ENCODE results near the gene TNS3. TPM values are rescaled to one million over a fixed set of nuclear protein-coding genes. Genes with fewer than 3 reads are reported as not detected.
"Not testable (repeated sequence)": the region's sequence is repeated elsewhere in the genome, so short reads cannot be mapped to it uniquely, and the experiment has no call there.

The TNS3 gene
- polyA plus RNA-seq, 3 donors, result 5.2 to 30.3 (median 7.9) TPM

DNA sequence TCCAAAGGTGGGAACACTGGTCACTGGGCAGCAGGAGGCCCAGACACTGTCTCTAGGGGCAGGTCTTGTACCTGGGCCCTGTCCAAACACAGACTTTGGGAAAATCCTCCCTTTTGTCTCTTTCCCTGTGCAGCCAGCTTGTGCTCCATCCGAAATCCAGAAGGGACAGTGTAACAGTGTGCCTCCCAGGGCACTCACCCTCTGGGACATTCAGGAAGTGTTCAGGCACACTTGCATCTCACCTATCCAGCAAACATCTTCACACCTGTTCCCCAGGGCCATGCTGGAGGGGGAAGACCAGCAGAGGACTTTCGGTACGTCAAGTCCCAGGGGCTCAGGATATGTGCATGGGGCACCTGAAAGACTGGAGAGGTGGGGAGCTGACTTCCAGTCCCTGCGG is 38.9 kb downstream of the TNS3 start:
- TF ChIP-seq CTCF (IDR thresholded peaks at IDR 0.05), result no peak
- peaks cover 100% of the 10 kb centered on the region for H4K20me1 ChIP-seq (ENCODE audit: insufficient read depth, low read length)

GRCh38 chr7:47542051-47542450 is 39.9 kb downstream of the TNS3 start:
- peaks cover 2 to 41% of the 10 kb centered on the region in 2 donors for H3K36me3 ChIP-seq (replicated peaks in 1 of 2; ENCODE audit: control insufficient read depth in 1 of 2, insufficient read depth in 2 of 2, low read length in 2 of 2)
- no peak overlapping the region for H3K9ac ChIP-seq (ENCODE audit: insufficient read depth, low read length, poor library complexity, severe bottlenecking)
- WGBS (ENCODE audit: insufficient coverage), result 89% methylated on average over 1 of the region's 3 CpGs
- H2AFZ ChIP-seq (ENCODE audit: insufficient read depth, low read depth, low read length, poor library complexity, severe bottlenecking), result no peak overlapping the region
- Mint-ChIP-seq H3K9me3 (peaks cover 0 to 3% (median 0%) of the 10 kb centered on the region in 7 donors), H3K4me1 (peaks cover 50% of the 10 kb centered on the region), H3K27ac (peak overlapping the region in 2 of 7 donors; percentile 10 to 59), H3K4me3 (no peak overlapping the region), H3K36me3 (peaks cover 64 to 65% of the 10 kb centered on the region in 2 donors), H3K27me3 (ENCODE audit: low read depth in 3 of 3) (peaks cover 17 to 25% (median 22%) of the 10 kb centered on the region in 3 donors)
- no peak for DNase-seq
- no peak for TF ChIP-seq CTCF (IDR thresholded peaks at IDR 0.05)
- H3K9me3 ChIP-seq (replicated peaks in 1 of 2; ENCODE audit: control insufficient read depth in 1 of 2, insufficient read depth in 1 of 2, low read length in 2 of 2), result no peaks in the 10 kb centered on the region
- H3K4me1 ChIP-seq (ENCODE audit: control insufficient read depth in 1 of 2, insufficient read depth in 2 of 2, low read length in 2 of 2), result peaks cover 7 to 17% of the 10 kb centered on the region in 2 donors
- H3K79me2 ChIP-seq (ENCODE audit: insufficient read depth, low read length), result peaks cover 98% of the 10 kb centered on the region
- H3K4me2 ChIP-seq (replicated peaks; ENCODE audit: extremely low read depth, low read length, poor library complexity, severe bottlenecking), result no peak overlapping the region
- peaks cover 100% of the 10 kb centered on the region for H4K20me1 ChIP-seq (ENCODE audit: insufficient read depth, low read length)
- intact Hi-C loops (cut with micrococcal nuclease), result no loop called here
- H3K27me3 ChIP-seq (ENCODE audit: control insufficient read depth in 2 of 2, insufficient read depth in 2 of 2, low read length in 2 of 2), result peaks cover 0 to 16% of the 10 kb centered on the region in 2 donors
- no peak overlapping the region for H3K27ac ChIP-seq (ENCODE audit: low read depth in 1 of 2, low read length in 2 of 2)
- H3K4me3 ChIP-seq (replicated peaks in 1 of 3; ENCODE audit: low read depth in 2 of 3, low read length in 3 of 3), result no peak overlapping the region

More for the DNA sequence above, 38.9 kb downstream of the TNS3 start:
- no peak for DNase-seq
- peaks cover 0 to 9% of the 10 kb centered on the region in 2 donors for H3K4me1 ChIP-seq (ENCODE audit: control insufficient read depth in 1 of 2, insufficient read depth in 2 of 2, low read length in 2 of 2)
- H3K79me2 ChIP-seq (ENCODE audit: insufficient read depth, low read length), result peaks cover 98% of the 10 kb centered on the region
- Mint-ChIP-seq H3K4me3 (no peak overlapping the region), H3K27me3 (ENCODE audit: low read depth in 3 of 3) (peaks cover 10 to 15% (median 13%) of the 10 kb centered on the region in 3 donors), H3K9me3 (peaks cover 0 to 3% (median 0%) of the 10 kb centered on the region in 7 donors), H3K27ac (peak overlapping the region in 2 of 7 donors; percentile 26 to 59), H3K4me1 (peaks cover 42% of the 10 kb centered on the region), H3K36me3 (peaks cover 69 to 72% of the 10 kb centered on the region in 2 donors)
- no peak overlapping the region for H3K9ac ChIP-seq (ENCODE audit: insufficient read depth, low read length, poor library complexity, severe bottlenecking)
- peaks cover 0 to 6% of the 10 kb centered on the region in 2 donors for H3K27me3 ChIP-seq (ENCODE audit: control insufficient read depth in 2 of 2, insufficient read depth in 2 of 2, low read length in 2 of 2)
- H3K27ac ChIP-seq (ENCODE audit: low read depth in 1 of 2, low read length in 2 of 2), result peak overlapping the region in 1 of 2 donors; percentile 59
- H3K4me2 ChIP-seq (replicated peaks; ENCODE audit: extremely low read depth, low read length, poor library complexity, severe bottlenecking), result no peak overlapping the region
- peaks cover 2 to 51% of the 10 kb centered on the region in 2 donors for H3K36me3 ChIP-seq (replicated peaks in 1 of 2; ENCODE audit: control insufficient read depth in 1 of 2, insufficient read depth in 2 of 2, low read length in 2 of 2)
- WGBS (ENCODE audit: insufficient coverage), result 100% methylated on average over 2 of the region's 4 CpGs
- no peak overlapping the region for H3K4me3 ChIP-seq (replicated peaks in 1 of 3; ENCODE audit: low read depth in 2 of 3, low read length in 3 of 3)
- no peaks in the 10 kb centered on the region for H3K9me3 ChIP-seq (replicated peaks in 1 of 2; ENCODE audit: control insufficient read depth in 1 of 2, insufficient read depth in 1 of 2, low read length in 2 of 2)
- no peak overlapping the region for H2AFZ ChIP-seq (ENCODE audit: insufficient read depth, low read depth, low read length, poor library complexity, severe bottlenecking)
- intact Hi-C loops (cut with micrococcal nuclease), result no loop called here

DNA sequence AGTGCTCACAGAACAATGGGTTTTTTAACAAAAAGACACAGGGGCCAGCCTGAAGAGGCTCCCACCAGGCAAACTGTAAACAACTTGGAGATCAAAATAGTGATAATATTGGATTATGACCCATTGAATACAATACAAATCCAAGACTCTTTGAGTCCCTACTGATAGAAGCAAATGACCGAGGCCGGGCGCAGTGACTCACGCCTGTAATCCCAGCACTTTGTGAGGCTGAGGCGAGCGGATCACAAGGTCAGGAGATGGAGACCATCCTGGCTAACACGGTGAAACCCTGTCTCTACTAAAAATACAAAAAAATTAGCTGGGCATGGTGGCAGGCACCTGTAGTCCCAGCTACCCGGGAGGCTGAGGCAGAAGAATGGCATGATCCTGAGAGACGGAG is 40.4 kb downstream of the TNS3 start:
- H3K4me1 ChIP-seq (ENCODE audit: control insufficient read depth in 1 of 2, insufficient read depth in 2 of 2, low read length in 2 of 2), result peaks cover 7 to 17% of the 10 kb centered on the region in 2 donors
- H3K4me2 ChIP-seq (replicated peaks; ENCODE audit: extremely low read depth, low read length, poor library complexity, severe bottlenecking); H3K4me3 Mint-ChIP-seq; H3K27ac ChIP-seq (ENCODE audit: low read depth in 1 of 2, low read length in 2 of 2); H3K9me3 Mint-ChIP-seq; DNase-seq; H3K9ac ChIP-seq (ENCODE audit: insufficient read depth, low read length, poor library complexity, severe bottlenecking); H2AFZ ChIP-seq (ENCODE audit: insufficient read depth, low read depth, low read length, poor library complexity, severe bottlenecking); H3K4me3 ChIP-seq (replicated peaks in 1 of 3; ENCODE audit: low read depth in 2 of 3, low read length in 3 of 3); H3K9me3 ChIP-seq (replicated peaks in 1 of 2; ENCODE audit: control insufficient read depth in 1 of 2, insufficient read depth in 1 of 2, low read length in 2 of 2); intact Hi-C loops (cut with micrococcal nuclease): not testable (repeated sequence)
- H3K79me2 ChIP-seq (ENCODE audit: insufficient read depth, low read length), result peaks cover 98% of the 10 kb centered on the region
- peaks cover 52% of the 10 kb centered on the region for H3K4me1 Mint-ChIP-seq
- peaks cover 0 to 16% of the 10 kb centered on the region in 2 donors for H3K27me3 ChIP-seq (ENCODE audit: control insufficient read depth in 2 of 2, insufficient read depth in 2 of 2, low read length in 2 of 2)
- H4K20me1 ChIP-seq (ENCODE audit: insufficient read depth, low read length), result peaks cover 100% of the 10 kb centered on the region
- peaks cover 17 to 28% (median 24%) of the 10 kb centered on the region in 3 donors for H3K27me3 Mint-ChIP-seq (ENCODE audit: low read depth in 3 of 3)
- 95% methylated on average over 6 of the region's 9 CpGs for WGBS (ENCODE audit: insufficient coverage)
- peaks cover 60 to 61% of the 10 kb centered on the region in 2 donors for H3K36me3 Mint-ChIP-seq
- H3K36me3 ChIP-seq (replicated peaks in 1 of 2; ENCODE audit: control insufficient read depth in 1 of 2, insufficient read depth in 2 of 2, low read length in 2 of 2), result peaks cover 2 to 36% of the 10 kb centered on the region in 2 donors
- H3K27ac Mint-ChIP-seq, result peak overlapping the region in 3 of 7 donors; percentile 10 to 50 (median 32)

All from CD14-positive monocyte (primary cell).